ENCODE data around the gene GDF10.
A peak's percentile ranks its signal among the peaks of the same experiment; 100 is the strongest.

The GDF10 gene

DNA sequence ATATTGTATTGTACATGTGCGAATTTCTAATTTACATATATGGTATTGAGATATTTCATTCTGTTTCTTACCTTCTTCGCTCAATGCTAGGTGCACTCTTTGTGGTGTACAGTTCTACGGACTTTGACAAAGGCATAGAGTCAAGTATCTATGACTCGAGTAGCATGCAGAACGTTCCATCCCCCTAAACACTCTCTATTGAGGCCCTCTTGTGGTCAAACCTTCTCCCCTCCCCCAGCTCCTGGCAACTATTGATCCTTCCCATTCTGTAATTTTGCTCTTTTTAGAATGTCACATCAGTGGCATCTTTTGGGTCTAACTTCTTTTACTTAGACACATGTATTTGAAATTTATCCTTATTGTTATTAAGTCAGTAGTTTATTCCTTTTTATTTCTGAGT lies 30.7 kb upstream of the GDF10 start:
- no peak for DNase-seq

DNA sequence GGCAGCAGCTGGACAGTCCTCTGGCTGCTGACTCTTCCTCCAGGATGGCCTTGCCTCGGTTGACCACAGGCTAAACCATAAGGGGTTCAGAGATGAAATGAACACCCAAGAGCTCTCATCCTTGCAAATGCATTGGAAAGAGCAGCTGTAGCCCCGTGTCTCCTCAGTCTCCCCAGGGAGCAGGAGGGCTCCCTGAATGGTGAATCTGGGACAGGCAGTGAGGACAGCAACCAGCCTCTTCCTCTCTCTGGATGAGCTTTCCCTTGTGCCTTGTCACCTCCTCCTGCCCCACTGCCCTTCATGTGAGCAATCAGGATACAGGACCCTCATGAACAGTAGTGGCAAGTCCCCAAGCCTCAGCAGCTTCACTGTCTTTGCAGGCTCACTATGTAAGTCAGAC lies 23.9 kb upstream of the GDF10 start:
- DNase-seq = no peak

DNA sequence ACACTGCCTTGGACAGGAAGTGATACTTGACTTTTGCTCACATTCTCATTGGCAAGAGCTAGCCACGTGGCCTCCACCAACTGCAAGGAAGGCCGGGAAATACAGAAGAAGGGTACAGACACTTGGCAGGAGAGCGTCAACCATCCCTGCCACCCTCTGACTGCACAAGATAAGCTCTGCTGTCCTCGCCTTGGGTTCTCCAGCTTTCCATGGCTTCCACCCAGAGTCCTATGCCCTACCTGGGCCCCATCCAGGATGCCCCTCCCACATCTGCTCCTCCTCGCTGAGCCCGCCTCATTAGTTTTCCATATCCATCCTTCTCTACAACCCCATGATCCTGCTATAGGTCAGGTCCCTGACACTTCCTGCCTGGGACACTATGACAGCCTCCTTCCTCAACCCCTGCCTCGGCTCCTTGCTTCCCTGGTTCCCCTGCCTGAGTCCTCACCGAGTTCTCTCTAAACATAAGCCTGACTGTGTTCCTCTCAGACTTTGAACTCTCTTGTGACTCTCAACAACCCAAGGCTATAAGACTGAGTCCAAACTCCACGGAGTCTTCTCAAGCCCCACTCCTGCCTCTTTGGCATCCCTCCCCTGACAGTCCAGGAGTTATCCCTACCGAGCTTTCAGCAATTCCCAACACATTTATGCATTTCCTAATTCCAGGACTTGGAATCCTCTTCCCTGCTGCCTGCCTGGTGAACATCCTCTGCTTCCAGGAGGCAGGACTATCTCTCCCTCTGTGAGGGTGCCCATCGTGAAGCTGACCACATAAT lies 23.2 kb upstream of the GDF10 start:
- DNase-seq = no peak

DNA sequence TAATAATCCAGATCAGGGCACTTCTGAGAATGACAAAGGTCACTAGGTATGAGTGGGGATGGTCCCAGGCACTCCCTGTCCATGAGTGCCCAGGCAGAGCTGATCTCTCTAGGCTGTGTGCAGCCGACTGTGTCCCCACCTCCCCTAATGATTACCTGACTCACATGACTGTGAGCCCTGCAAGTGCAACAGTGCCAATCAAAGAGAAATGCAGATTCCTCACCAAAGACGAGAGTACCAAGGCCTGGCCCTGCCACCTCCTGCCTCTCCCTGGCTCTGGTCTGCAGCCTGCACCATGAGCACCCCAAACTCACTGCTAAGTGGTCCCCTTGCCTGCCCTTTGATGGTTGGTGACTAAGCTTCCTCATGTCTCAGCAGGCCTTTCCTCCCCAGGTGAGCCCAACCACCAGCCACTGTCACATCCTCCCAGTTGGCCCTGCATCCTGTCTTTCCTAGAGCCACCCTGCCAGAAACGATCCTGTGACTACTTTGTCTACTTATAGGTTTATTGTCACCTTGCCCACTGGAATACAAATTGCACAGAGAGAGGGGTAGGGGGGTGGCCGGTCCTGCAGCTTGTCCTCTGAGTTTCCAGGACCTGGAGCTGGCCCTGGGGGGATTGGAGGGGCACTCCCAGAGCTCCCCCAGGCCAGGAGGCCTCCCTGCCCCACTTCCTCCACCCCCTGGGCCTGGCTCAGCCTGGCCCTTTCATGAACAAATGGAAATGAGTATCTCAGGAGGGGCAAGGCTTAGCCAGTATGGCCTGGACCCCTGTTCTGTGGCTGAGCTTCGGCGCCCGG lies 22.4 kb upstream of the GDF10 start:
- DNase-seq = no peak

DNA sequence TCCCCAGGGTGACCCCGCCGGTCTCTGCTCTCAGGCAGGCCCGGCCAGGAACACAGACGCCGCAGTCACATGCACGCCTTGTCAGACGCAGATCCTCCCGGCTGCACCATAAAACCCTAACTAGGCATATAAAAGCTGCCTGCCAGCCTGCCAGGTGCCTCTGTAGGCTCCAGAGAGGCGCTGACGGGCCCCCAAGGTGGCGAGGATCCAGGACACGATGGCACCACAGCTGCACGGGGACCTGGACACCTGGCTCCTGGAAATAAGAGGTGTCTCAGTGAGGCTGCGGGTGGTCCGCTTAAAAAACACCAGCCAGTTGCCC lies 21.9 kb upstream of the GDF10 start:
- no peak for DNase-seq

DNA sequence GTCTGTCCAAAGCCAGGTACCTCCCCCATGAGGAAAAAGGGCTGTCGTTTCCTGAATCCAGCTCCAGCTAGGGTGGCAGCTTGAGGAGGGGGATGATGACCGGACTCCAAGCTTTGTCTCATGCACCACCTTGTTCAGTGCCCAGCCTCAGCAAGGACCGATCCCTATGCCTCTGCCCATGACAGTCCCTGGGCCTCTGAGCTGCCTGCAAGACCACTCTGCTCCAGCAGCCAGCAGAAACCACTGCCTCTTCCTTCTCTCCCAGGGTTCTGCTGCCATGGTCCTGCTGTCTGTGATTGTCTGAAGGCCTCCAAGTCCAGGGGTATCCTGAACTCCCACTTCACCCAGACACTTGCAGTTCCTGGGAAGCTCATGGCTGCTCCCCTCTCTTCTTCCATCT lies 21.3 kb upstream of the GDF10 start:
- DNase-seq = no peak

DNA sequence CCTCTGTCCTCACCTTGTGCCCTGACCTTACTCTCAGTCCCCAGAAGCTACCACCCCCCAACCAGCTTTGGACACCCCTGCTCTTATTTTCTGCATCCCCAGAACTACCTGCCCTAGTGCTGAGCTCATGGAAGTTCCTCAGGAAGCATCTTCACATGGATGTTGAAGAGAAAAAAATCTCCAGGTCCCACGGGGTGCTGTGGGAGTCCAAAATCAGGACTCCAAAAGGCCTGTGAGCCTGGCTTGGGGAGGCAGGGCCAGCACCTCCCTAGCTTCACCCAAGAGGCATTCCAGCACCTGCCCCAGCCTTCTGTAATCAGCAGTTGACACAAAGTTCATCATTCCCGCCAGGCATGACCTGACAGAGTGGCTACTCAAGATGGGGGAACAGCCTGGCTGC lies 20.7 kb upstream of the GDF10 start:
- DNase-seq = no peak

DNA sequence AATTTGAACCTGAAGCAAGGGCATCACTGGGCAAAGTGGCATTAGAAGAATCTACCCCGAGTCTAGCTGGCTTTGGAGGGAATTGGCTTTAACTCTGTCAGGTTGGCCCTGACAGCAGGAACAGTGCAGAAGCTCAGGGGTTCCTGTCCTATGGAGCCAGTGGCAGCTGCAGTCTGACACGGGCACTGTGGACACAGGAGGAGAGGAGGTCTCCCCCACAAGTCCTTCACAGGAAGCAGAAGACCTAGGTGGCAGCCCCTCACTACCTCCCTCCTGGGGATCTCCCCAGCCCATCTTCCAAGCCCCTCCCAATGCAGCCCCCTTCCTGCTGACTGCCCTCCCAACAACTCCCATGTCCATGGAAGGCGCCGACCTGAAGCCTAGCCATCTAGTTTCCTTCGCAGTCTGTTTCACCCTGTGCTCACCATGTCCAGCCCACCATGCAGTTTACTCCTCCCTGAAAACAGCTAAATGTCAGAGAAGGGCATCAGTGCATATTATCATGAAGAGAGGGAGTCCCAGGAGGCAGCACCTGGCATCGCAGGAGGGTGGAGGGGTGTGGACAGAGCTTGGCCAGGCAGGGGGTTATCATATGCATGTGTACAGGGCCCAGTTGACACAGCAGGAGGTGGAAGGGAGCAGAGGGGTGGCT lies 17.9 kb upstream of the GDF10 start:
- DNase-seq = no peak

DNA sequence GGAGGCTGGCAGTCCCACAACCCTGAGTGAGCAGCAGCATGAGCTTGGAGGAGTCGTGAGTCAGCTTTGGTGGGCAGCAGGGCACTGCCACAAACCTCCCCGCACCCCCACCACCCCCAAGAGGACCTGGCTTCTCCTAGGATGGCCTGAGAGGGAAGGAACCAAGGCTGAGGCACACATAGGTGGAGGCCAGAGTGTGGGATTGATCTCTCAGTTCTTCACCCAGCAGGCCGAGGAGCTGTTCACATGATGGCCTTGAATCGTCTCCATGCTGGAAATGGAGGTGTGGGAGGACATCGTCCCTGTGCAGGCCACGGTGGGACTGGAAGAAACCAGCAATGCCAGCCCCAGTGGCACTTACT lies 17.4 kb upstream of the GDF10 start:
- DNase-seq = no peak

DNA sequence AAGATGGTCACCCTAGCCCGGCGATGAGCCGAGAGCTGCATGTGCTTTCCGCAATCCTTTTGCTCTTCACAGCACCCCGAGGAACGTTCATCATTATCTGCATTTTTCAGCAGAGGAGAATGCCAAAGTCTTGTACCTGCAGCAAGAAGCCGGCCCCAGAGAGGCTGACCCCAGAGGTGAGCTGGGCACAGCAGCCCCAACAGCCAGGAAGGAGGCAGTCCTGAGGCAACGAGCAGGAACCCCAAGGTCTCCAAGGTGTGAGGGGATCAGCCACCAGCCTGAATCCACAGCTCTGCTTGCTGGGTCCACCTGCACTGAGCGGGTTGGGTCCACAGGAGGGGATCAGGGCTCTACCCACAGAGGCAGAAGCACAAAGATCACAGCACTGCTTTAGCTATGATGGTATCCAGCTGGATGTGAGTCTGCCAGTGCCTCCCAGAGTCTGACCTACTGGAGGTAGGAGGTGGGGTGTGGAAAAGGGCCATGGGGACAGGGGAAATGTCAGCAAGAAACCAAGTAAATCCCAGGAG lies 16.8 kb upstream of the GDF10 start:
- DNase-seq = no peak

DNA sequence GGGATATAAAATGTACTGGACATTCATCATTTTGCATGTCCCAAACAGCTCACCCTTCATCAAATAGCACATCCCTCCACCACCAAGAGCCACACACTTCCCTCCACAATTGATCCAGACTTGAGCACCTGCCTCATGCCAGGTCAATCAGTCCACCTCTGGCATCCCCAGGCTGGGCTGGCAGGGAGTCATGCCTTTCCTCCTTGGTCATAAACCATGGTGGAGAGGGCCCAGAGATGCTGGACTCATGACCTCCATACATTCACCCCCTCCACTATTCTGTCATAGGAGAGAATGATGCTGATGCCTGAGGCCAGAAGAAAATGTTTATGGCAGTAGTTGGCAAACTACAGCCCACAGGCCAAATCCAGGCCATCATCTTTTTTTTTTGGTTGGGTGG lies 16.1 kb upstream of the GDF10 start:
- DNase-seq = no peak

DNA sequence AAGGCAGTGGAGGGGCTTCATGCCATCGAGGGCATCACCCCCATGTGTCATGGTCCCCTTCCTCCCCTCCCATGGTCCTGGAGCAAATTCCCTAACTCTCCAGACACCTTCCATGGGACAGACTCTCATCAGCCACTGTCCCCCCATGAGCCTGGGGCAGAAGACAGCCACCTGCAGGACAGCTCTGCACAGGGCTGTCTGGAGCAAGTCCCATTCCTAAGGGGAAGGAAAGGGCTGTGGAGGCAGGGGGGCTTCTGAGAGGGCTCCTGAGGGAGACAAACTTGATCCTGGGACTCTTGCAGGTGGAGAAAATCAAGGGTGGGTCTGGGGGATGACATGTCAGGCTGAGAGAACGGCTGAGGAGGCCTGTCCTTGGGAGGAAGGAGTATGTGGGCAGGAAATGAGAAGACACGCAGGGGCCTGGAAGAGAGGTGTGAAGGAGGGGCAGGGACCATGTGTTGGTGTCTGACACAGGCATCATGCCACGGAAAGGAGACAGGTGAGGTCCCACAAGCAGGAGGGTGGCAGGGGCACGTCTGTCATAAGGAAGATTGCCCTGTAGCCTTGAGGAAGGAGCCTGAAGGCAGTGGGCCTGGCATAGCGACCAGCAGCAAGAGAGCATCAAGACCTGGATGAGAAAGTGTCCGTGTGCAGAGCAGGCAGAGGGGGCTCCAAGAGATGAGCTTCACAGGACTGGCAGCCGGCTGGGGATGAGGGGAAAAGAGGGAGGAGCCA lies 14.4 kb upstream of the GDF10 start:
- no peak for DNase-seq

DNA sequence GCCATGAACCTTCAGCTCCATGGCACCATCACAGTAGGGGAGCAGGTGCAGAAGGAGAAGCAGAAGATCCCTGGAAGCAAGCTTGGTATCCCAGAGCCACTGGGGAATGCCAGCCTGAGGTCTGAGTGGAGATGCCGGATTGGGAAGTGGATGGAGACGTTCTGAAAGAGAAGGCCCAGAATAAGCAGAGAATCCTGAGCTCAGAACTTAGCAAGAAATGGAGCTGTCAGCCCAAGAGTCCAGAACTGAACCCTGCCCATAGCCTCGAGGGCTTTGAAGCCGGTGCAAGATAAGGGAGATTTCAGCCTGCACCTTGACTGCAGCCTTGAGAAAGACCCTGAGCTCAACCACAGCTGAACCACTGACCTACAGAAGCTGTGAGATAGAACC lies 13.9 kb upstream of the GDF10 start:
- DNase-seq = no peak

DNA sequence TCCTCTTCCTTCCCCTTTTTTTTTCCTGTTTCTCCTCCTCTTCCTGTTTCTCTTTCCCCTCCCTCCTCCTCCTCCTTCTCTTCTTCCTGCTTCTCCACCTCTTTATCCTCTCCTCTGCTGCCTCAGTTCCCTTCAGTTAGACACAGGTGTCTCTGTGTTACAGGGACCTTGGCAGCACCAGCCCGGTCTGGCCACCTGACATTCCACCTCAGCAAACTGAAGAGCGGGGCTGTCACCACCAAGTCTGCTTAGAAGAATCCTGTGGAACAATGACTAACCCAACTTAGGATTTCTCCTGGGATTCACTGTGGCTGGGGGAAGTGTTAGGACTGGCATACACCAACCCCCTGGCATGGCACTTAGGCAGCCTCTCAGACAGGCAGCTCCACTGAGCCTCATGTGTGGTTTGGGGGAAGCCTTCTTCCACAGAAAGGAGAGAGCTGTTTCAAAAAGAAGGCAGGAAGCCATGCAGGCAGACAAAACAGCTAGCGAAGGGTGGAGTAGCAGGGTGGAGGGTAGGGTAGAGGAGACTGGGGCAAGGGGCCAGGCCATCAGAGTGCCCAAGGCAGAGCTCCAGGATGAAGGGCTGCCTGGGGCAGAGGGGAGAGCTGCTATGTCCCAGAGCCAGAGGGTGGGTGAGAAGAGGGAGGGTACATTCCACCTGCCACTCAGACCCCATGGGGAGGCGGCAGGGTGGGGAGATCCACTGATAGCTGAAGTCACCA lies 13.2 kb upstream of the GDF10 start:
- no peak for DNase-seq

DNA sequence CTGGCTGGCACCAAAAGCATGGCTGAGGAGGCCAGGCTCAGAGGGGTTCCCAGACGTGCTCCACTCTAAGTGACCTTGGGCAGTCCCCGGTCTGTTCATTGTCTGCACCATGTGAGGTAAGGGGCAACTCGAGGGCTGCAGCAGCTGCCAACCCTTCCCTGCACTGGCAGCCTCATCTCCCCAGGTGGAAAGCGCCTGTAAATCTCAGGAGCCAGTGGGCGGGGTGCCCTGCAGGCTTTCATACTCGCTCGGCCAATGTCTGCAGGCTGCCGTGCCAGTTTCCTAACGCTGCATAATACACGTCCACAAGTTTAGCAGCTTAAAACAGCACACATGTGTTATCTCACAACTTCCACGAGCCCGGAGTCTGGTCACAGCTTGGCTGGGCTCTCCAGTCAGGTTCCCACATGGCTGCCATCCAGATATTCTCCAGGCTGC lies 12.6 kb upstream of the GDF10 start:
- DNase-seq = peak in 1 of 58 donors; percentile 16

DNA sequence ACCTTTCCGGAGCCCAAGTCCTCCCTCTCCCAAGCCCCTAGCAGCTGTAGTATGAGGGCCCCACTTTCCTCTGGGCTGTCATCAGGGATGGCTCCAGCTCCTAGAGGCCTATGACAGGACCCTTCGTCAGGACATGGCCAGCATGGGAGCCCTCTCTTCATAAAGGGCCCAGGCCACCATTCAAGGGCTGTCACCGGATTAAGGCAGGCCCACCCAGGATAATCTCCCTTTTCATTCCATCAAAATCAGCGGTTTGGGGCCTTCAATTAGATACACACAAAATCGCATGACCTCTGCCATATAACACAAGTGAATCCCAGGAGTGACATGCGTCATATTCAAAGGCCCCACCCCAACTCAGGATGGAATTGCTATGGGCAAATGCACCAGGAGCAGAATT lies 12.2 kb upstream of the GDF10 start:
- DNase-seq = no peak

DNA sequence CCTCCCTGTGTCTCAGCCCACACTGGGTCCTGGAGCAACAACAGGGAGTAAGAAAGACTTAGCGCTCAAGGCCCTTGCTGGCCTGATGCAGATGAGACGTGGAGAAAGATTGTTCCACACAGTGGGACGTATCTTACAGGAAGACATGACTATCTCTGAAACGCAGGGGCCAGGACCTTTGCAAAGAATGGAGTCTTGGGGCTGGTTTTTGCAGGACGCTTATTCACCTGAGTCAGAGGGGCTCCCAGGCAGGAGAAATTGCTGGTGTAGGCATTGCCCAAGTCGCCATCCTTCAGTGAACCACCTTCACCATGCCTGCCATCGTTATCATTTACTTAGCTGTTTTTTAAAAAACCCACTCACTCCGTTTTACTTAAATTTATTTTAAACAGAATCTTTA lies 11.8 kb upstream of the GDF10 start:
- no peak for DNase-seq

DNA sequence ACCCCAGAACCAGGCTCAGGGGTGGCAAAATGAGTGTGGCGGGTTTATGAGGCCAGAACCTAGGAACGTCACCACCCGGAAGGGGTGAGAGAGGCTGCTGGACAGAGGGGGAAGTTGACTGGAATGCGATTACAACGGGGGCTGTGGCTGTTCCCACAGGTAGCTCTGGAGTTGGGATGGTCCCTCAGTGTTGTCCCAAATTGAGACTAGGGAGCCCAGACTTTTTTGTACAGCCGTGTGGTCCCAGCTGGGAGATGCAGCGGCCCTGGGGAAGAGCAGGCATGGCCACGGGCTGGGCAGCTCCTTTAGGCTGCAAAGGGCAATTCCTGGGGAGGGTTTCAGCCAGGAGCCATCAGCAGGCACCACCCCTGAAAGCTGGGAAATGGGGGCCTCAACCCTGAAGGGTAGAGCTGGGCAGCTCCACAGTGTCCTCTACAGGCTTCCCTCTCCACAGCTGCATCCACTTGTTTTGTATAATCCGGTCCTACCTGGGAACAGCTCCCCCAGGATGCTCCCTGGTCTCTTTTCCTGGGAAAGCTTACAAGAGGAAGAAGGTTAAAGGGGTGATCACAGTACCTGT lies 11.0 kb upstream of the GDF10 start:
- DNase-seq = no peak

DNA sequence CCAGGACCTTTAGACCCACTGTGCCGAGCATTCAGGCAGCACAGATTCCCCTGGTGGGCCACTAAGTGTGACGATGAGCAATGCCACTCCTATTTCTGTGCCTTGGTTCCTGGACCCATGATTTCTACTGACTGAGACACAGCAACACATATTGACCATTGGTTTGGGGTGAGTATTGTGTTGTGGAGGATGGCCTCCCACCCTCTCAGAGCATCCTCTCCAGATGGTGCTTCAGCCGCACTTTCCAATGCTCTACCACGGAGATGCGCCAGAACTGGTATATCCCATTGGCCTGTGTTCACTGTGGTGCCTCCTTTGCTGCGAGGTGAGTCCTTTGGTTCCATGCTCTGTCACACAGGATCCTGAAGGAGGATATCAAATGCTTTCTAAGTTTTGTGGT lies 10.1 kb upstream of the GDF10 start:
- DNase-seq = no peak

DNA sequence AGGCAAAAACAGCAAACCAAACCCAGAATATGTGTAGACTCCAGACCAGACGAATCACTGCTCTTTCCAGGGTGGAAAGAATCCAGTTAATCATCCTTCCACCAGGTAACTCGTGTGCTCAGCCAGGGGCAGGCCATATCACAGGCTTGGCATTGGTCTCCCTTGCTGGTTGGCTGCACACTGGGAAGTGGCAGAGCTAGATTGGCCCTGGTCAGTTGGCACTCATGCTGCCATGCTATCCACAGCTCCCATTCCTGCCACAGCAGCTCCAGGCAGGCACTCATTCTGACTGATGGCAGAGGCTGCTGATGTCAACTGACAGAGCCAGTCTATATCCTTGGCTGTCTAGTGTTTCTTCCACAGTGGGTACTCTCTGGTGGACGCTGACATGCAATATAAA lies 9.7 kb upstream of the GDF10 start:
- DNase-seq = no peak

DNA sequence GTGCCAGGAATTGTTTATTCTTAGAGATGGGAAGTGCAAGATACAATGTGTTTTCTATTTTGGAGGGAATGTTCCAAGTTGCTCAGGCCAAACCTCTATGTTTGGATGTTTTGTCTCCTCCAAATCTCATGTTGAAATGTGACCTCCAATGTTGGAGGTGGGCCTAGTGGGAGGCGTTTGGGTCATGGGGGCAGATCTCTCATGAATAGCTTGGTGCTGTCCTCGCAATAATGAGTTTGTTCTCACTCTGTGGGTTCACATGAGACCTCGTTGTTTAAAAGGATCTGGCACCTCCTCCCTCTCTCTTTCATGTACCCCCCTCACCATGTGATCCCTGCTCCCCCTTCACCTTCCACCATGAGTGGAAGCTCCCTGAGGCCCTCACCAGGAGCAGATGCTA lies 8.3 kb upstream of the GDF10 start:
- no peak for DNase-seq
